ENCODE data around the gene JUN. TPM values are rescaled to one million over a fixed set of nuclear protein-coding genes. Genes with fewer than 3 reads are reported as not detected.

The JUN gene
- total and polyA plus RNA-seq, 2 of the 4 experiments (the other 2 are of a cell fraction), result 46.6 to 89.1 TPM

DNA sequence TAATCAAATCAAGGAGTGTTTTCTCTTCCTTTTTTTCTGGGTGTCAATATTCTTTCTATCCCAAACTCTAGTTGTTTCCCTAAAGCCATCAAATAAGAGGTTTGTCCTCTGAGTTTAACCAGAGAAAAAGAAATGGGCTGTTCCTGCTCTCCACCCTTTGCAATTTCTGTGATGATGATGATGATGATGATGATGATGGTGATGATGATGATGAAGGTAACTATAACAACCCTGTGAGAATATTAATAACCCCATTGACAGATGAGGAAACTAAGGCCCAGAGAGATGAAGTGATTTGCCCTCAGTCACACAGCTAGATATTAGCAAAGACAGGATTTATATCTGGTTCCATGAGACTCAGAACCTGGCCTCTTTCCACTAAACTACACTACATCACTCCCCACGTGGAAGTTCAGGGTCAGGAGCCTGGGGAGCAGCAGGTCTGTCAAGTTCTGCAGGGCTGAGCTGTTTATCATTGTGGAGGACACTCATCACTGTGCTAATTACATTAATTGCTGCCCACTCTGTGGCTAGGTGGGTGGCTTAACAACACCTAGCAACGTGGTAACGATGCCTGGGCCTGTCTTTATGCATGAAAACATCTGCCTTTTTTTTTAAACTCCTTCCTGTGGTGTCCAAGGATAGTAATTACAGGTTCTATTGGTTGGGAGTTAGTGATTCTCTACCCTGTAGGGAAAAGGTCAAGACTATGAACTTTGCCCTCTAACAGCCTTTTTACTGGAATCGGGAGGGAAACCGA, 19.0 kb upstream of the JUN start:
- CTCF ChIA-PET, result no interaction called here
- no peak overlapping the region for H2BK120ac ChIP-seq (ENCODE audit: low read depth, low read length)

More for the DNA sequence above, 19.0 kb upstream of the JUN start:
- ATAC-seq (ENCODE audit: low read depth) (no peak), DNase-seq (no peak)
- peaks cover 2% of the 10 kb centered on the region; the same call in 1 of the 2 replicates for H3K9me1 ChIP-seq (ENCODE audit: insufficient read depth, low read length)
- H3K56ac ChIP-seq (ENCODE audit: extremely low read depth, insufficient read depth, low read length), result no peak overlapping the region
- dilution Hi-C loops (cut with HindIII; ENCODE audit: low sequenced_read_pairs, unreplicated experiment) (no loop called here), in situ Hi-C loops (cut with MboI; ENCODE audit: low sequenced_read_pairs) (no loop called here), intact Hi-C loops (cut with micrococcal nuclease) (no loop called here)
- H3K14ac ChIP-seq (replicated peaks; ENCODE audit: low read depth, low read length), result no peak overlapping the region
- POLR2A ChIA-PET (ENCODE audit: unreplicated experiment), result no interaction called here
- no peak overlapping the region for H3K27ac ChIP-seq (ENCODE audit: insufficient read depth, low read length)
- no TSS peak for BruUV-seq (replicated peaks)
- no peak overlapping the region for H4K8ac ChIP-seq (ENCODE audit: low read depth in 2 of 2, low read length in 2 of 2)
- H2AK5ac ChIP-seq (ENCODE audit: low read depth, low read length), result no peak overlapping the region; the same call in 1 of the 2 replicates
- H4K5ac ChIP-seq (ENCODE audit: low read depth, low read length), result no peak overlapping the region
- no peak overlapping the region for H4K91ac ChIP-seq (ENCODE audit: insufficient read depth, low read depth, low read length)
- H3K23ac ChIP-seq (ENCODE audit: low read depth, low read length), result no peak overlapping the region
- no peaks in the 10 kb centered on the region for H3K9me3 ChIP-seq (ENCODE audit: control insufficient read depth, insufficient read depth, low read length)
- no peak overlapping the region for H3K4me2 ChIP-seq (ENCODE audit: low read depth, low read length)
- H2AFZ ChIP-seq (replicated peaks; ENCODE audit: low read length, poor library complexity), result no peak overlapping the region
- peaks cover 2% of the 10 kb centered on the region; the same call in 1 of the 2 replicates for H3K4me1 ChIP-seq (ENCODE audit: control insufficient read depth, insufficient read depth, low read length)
- H2BK5ac ChIP-seq (ENCODE audit: low read depth, low read length, poor library complexity, severe bottlenecking), result no peak overlapping the region
- no peaks in the 10 kb centered on the region; the same call in 1 of the 2 replicates for H3K27me3 ChIP-seq (ENCODE audit: control insufficient read depth, insufficient read depth, low read length)
- H2BK20ac ChIP-seq (ENCODE audit: low read depth, low read length), result no peak overlapping the region
- H3K4ac ChIP-seq (ENCODE audit: low read depth, low read length), result no peak overlapping the region
- whole genome bisulfite sequencing, 2 experiments (ENCODE audit: extremely low coverage in 2 of 2, insufficient read length in 1 of 2), result no CpG with 5 or more reads among the region's 5 CpGs
- no peaks in the 10 kb centered on the region for H3K36me3 ChIP-seq (ENCODE audit: control insufficient read depth, insufficient read depth, low read length)
- no peak overlapping the region for H2BK15ac ChIP-seq (ENCODE audit: low read depth, low read length)
- no peaks in the 10 kb centered on the region for H3K79me1 ChIP-seq (ENCODE audit: low read depth in 1 of 2, low read length in 2 of 2)
- no peaks in the 10 kb centered on the region for H4K20me1 ChIP-seq (ENCODE audit: insufficient read depth, low read length)
- no peak overlapping the region for H2AK9ac ChIP-seq (replicated peaks; ENCODE audit: low read depth, low read length, poor library complexity)
- no peak overlapping the region for H3K9ac ChIP-seq (ENCODE audit: low read depth, low read length)
- TF ChIP-seq, protein P1, sequence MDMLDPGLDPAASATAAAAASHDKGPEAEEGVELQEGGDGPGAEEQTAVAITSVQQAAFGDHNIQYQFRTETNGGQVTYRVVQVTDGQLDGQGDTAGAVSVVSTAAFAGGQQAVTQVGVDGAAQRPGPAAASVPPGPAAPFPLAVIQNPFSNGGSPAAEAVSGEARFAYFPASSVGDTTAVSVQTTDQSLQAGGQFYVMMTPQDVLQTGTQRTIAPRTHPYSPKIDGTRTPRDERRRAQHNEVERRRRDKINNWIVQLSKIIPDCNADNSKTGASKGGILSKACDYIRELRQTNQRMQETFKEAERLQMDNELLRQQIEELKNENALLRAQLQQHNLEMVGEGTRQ (IDR thresholded peaks at IDR 0.05; ENCODE audit: low read depth, low read length), result no peak
- TF ChIP-seq, protein P2, sequence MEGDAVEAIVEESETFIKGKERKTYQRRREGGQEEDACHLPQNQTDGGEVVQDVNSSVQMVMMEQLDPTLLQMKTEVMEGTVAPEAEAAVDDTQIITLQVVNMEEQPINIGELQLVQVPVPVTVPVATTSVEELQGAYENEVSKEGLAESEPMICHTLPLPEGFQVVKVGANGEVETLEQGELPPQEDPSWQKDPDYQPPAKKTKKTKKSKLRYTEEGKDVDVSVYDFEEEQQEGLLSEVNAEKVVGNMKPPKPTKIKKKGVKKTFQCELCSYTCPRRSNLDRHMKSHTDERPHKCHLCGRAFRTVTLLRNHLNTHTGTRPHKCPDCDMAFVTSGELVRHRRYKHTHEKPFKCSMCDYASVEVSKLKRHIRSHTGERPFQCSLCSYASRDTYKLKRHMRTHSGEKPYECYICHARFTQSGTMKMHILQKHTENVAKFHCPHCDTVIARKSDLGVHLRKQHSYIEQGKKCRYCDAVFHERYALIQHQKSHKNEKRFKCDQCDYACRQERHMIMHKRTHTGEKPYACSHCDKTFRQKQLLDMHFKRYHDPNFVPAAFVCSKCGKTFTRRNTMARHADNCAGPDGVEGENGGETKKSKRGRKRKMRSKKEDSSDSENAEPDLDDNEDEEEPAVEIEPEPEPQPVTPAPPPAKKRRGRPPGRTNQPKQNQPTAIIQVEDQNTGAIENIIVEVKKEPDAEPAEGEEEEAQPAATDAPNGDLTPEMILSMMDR (conservative IDR thresholded peaks at IDR 0.05; ENCODE audit: low read depth, low read length), result no peak
- TF ChIP-seq RAD21 (IDR thresholded peaks at IDR 0.05; ENCODE audit: low read length) (no peak), MAFK (IDR thresholded peaks at IDR 0.05; ENCODE audit: low read depth, low read length) (no peak), NFE2L2 (IDR thresholded peaks at IDR 0.05; ENCODE audit: low read depth, low read length) (no peak), MXI1 (IDR thresholded peaks at IDR 0.05; ENCODE audit: borderline replicate concordance, low read depth, low read length) (no peak), RFX5 (IDR thresholded peaks at IDR 0.05; ENCODE audit: low read depth, low read length) (no peak), RCOR1 (IDR thresholded peaks at IDR 0.05; ENCODE audit: insufficient replicate concordance, low read length) (no peak), SMC3 (IDR thresholded peaks at IDR 0.05; ENCODE audit: low read depth, low read length) (no peak), CEBPB (IDR thresholded peaks at IDR 0.05; ENCODE audit: low read depth, low read length) (no peak), BHLHE40 (IDR thresholded peaks at IDR 0.05; ENCODE audit: low read depth, low read length) (no peak), POLR2A (IDR thresholded peaks at IDR 0.05; ENCODE audit: low read depth, low read length) (no peak), CHD1 (IDR thresholded peaks at IDR 0.05; ENCODE audit: low read depth, low read length) (no peak), FOS (IDR thresholded peaks at IDR 0.05; ENCODE audit: low read depth, low read length) (no peak), MAZ (IDR thresholded peaks at IDR 0.05; ENCODE audit: borderline replicate concordance, low read depth, low read length) (no peak)
- TF ChIP-seq, protein P3, sequence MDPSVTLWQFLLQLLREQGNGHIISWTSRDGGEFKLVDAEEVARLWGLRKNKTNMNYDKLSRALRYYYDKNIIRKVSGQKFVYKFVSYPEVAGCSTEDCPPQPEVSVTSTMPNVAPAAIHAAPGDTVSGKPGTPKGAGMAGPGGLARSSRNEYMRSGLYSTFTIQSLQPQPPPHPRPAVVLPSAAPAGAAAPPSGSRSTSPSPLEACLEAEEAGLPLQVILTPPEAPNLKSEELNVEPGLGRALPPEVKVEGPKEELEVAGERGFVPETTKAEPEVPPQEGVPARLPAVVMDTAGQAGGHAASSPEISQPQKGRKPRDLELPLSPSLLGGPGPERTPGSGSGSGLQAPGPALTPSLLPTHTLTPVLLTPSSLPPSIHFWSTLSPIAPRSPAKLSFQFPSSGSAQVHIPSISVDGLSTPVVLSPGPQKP (IDR thresholded peaks at IDR 0.05; ENCODE audit: borderline replicate concordance, low read depth, low read length), result no peak
- H3K4me3 ChIP-seq (ENCODE audit: insufficient read depth, low read depth, low read length), result no peak overlapping the region
- no peak overlapping the region for H3K18ac ChIP-seq (ENCODE audit: low read depth, low read length)

All from IMR-90 (cell line).